ENCODE results near the gene UBAP1. TPM values are rescaled to one million over a fixed set of nuclear protein-coding genes. Genes with fewer than 3 reads are reported as not detected.

The UBAP1 gene
- total RNA-seq, 1 experiment from 2014 or later: 30.8 TPM

DNA sequence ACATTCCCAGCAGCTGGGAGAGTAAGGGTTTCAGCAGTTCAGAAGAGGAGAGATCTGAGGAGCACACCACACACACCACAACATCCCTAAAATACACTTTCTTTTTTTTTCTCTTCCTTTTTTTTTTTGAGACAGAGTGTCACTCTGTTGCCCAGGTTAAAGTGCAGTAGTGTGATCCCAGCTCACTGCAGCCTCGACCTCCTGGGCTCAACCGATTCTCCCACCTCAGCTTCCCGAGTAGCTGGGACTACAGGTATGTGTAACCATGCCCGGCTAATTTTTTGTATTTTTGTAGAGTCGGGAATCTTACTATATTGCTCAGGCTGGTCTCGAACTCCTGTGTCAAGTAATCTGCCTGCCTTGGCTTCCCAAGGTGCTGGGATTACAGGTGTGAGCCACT lies 9.7 kb upstream of the UBAP1 start:
- Histone ChIP-seq H3K36me3 (ENCODE audit: control insufficient read depth in 1 of 2, insufficient read depth in 2 of 2, low read length in 2 of 2) (no peaks in the 10 kb centered on the region), H2AFZ (ENCODE audit: low read depth, low read length, poor library complexity, severe bottlenecking) (no peak overlapping the region), H3K27me3 (ENCODE audit: insufficient read depth, low read length) (no peaks in the 10 kb centered on the region), H3K9me2 (ENCODE audit: insufficient read depth) (no peaks in the 10 kb centered on the region), H3K4me2 (ENCODE audit: low read length) (no peak overlapping the region), H4K20me1 (ENCODE audit: insufficient read depth) (no peaks in the 10 kb centered on the region), H3K9me3 (ENCODE audit: control insufficient read depth in 1 of 2, insufficient read depth in 1 of 2, low read depth in 1 of 2, low read length in 2 of 2) (no peaks in the 10 kb centered on the region), H3K4me3 (replicated peaks in 1 of 2; ENCODE audit: low read depth in 1 of 2, low read length in 2 of 2) (no peak overlapping the region), H3K79me2 (ENCODE audit: insufficient read depth, low read length) (no peaks in the 10 kb centered on the region), H3K4me1 (ENCODE audit: control insufficient read depth in 1 of 2, insufficient read depth in 2 of 2, low read length in 2 of 2) (no peaks in the 10 kb centered on the region), H3K9ac (ENCODE audit: low read length) (no peak overlapping the region), H3K27ac (ENCODE audit: low read depth, low read length) (no peak overlapping the region)
- TF ChIP-seq, protein P1, sequence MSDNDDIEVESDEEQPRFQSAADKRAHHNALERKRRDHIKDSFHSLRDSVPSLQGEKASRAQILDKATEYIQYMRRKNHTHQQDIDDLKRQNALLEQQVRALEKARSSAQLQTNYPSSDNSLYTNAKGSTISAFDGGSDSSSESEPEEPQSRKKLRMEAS (IDR thresholded peaks at IDR 0.05): no peak
- TF ChIP-seq POLR2A (IDR thresholded peaks at IDR 0.05; ENCODE audit: borderline replicate concordance, extremely low read depth, insufficient read depth, insufficient read length) (no peak), ZFX (IDR thresholded peaks at IDR 0.05) (no peak)
- ATAC-seq (no peak), DNase-seq (ENCODE audit: low read depth, low spot score) (no peak)
- CTCF ChIA-PET: no interaction called here
- intact Hi-C loops (cut with micrococcal nuclease): no loop called here
- RAD21 ChIA-PET (ENCODE audit: low non-redundant PET in 1 of 2, low total read pairs in 2 of 2, uncharacterized antibody in 2 of 2, unreplicated experiment in 2 of 2): interaction anchor here in 1 of 2 experiments (0.7 kb wide), 2 partner anchors 205 to 545 kb away, joined by 3 to 6 read pairs; no protein-coding TSS in a partner anchor
- POLR2A ChIA-PET: interaction anchor here (2.3 kb wide), 1 partner anchor 10 kb away, joined by 14 read pairs; the partner anchor contains the start of gene UBAP1
- BruUV-seq (replicated peaks): no TSS peak

DNA sequence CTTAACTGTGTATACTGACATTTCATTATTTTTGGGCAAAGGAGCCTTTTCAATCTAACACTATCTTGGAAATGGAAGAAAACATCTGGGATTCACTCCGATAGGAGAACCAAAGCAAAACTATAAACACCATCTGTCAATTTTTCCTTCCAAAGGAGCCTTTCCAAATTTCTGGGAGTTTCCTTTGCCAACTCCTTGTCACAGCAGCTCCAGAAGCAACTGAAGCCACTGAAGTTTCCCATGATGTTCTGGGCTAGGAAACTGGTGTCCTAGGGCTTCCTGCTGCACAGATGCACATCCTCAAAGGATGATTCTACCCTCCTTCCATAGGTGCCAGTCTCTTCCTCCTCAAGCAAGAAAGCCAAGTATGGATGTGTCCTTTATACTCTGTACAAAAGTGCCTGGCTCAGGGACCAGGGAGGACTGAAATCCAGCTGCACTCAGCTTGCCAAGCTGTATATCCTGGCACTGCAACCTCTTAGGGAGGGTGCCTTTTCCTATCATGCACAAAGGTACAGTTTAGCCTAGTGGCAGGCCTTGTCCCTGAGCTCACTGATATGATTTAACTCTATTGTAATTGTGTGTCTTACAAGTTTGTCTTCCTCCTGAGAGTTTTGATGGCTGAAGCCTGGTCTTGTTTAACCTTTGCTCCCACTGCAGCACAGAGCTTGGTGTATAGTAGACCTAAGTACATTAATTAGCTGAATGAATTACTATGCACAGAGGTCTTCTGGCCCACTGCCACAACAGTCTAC lies 8.4 kb upstream of the UBAP1 start:
- no peak for DNase-seq (ENCODE audit: low read depth, low spot score)
- CTCF ChIA-PET: interaction anchor here (2.0 kb wide), 1 partner anchor 15 kb away, joined by 5 read pairs; no protein-coding TSS in a partner anchor

More for the DNA sequence above, 8.4 kb upstream of the UBAP1 start:
- no peaks in the 10 kb centered on the region for H3K4me1 ChIP-seq (ENCODE audit: control insufficient read depth in 1 of 2, insufficient read depth in 2 of 2, low read length in 2 of 2)
- intact Hi-C loops (cut with micrococcal nuclease): no loop called here
- RAD21 ChIA-PET (ENCODE audit: low non-redundant PET in 1 of 2, low total read pairs in 2 of 2, uncharacterized antibody in 2 of 2, unreplicated experiment in 2 of 2): no interaction called here
- H3K27ac ChIP-seq (ENCODE audit: low read depth, low read length): no peak overlapping the region
- no peak overlapping the region for H3K4me2 ChIP-seq (ENCODE audit: low read length)
- no peaks in the 10 kb centered on the region for H3K27me3 ChIP-seq (ENCODE audit: insufficient read depth, low read length)
- TF ChIP-seq CTCF (IDR thresholded peaks at IDR 0.05 in 2 of 3, conservative IDR thresholded peaks at IDR 0.05 in 1 of 3; ENCODE audit: borderline replicate concordance in 1 of 3, insufficient read depth in 1 of 3, low read depth in 2 of 3, low read length in 2 of 3): no peak
- TF ChIP-seq, protein P2, sequence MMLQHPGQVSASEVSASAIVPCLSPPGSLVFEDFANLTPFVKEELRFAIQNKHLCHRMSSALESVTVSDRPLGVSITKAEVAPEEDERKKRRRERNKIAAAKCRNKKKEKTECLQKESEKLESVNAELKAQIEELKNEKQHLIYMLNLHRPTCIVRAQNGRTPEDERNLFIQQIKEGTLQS (IDR thresholded peaks at IDR 0.05): no peak
- no peak overlapping the region for H3K9ac ChIP-seq (ENCODE audit: low read length)
- H3K36me3 ChIP-seq (ENCODE audit: control insufficient read depth in 1 of 2, insufficient read depth in 2 of 2, low read length in 2 of 2): no peaks in the 10 kb centered on the region
- no peaks in the 10 kb centered on the region for H3K79me2 ChIP-seq (ENCODE audit: insufficient read depth, low read length)
- BruUV-seq (replicated peaks): no TSS peak
- ATAC-seq: peak; percentile 36; the same call in 1 of the 2 replicates
- no peaks in the 10 kb centered on the region for H3K9me2 ChIP-seq (ENCODE audit: insufficient read depth)
- H3K4me3 ChIP-seq (replicated peaks in 1 of 2; ENCODE audit: low read depth in 1 of 2, low read length in 2 of 2): no peak overlapping the region
- H4K20me1 ChIP-seq (ENCODE audit: insufficient read depth): no peaks in the 10 kb centered on the region
- no peaks in the 10 kb centered on the region for H3K9me3 ChIP-seq (ENCODE audit: control insufficient read depth in 1 of 2, insufficient read depth in 1 of 2, low read depth in 1 of 2, low read length in 2 of 2)
- no peak overlapping the region for H2AFZ ChIP-seq (ENCODE audit: low read depth, low read length, poor library complexity, severe bottlenecking)
- POLR2A ChIA-PET: interaction anchor here (0.7 to 2.3 kb wide), 2 partner anchors 8 to 72 kb away, joined by 3 to 14 read pairs; partner anchors contain the start of gene UBAP1

Measured in HCT116 (cell line).